Ascending aorta (tissue), 2 donors: Measurements from ENCODE around the gene FGGY. TPM values are rescaled to one million over a fixed set of nuclear protein-coding genes. Genes with fewer than 3 reads are reported as not detected.
"Not testable (repeated sequence)": the region's sequence is repeated elsewhere in the genome, so short reads cannot be mapped to it uniquely, and the experiment has no call there.

ENCODE experiments used
- DNase-seq, 2 donors: peaks; one replicate each; pipeline ENCODE4 v3.0.0-alpha.2; 2019; ENCODE audit warnings: low spot score in 2 of 2
- H3K27ac ChIP-seq, 2 donors: fragments of 200-600 bp; sonication (generic); one replicate each; pipeline ENCODE4 v1.5.1; 2016 to 2017; ENCODE audit warnings: mild to moderate bottlenecking in 1 of 2
- H3K27me3 ChIP-seq: fragments of 200-600 bp; sonication (generic); one replicate; pipeline ENCODE4 v1.5.1; 2017
- H3K36me3 ChIP-seq, 2 donors: fragments of 200-600 bp; sonication (generic); one replicate each; pipeline ENCODE4 v1.5.1; 2016
- H3K4me1 ChIP-seq, 2 donors: fragments of 200-600 bp; sonication (generic); one replicate each; pipeline ENCODE4 v1.5.1; 2016 to 2017; ENCODE audit warnings: mild to moderate bottlenecking in 1 of 2
- H3K4me3 ChIP-seq, 2 donors: fragments of 200-600 bp; sonication (generic); one replicate each; pipeline ENCODE4 v1.5.1; 2016 to 2017; ENCODE audit warnings: mild to moderate bottlenecking in 1 of 2
- H3K9me3 ChIP-seq, 2 donors: fragments of 200-600 bp; sonication (generic); one replicate each; pipeline ENCODE4 v1.5.1; 2016
- intact Hi-C: fragments of 100-400 bp; cut with DNase I; formaldehyde crosslinking; loops from one replicate; pipeline ENCODE4 v1.15.1; 2023
- total RNA-seq: library from RNA; depleted of rRNA; stranded (reverse); fragments of >200 nt; gene quantifications from one replicate; pipeline ENCODE4 v1.1.0, GENCODE V29; 2016
- TF ChIP-seq, protein P1 (sequence below), 3 experiments: fragments of 200-600 bp in 2 of 3; fragments of 450-650 bp in 1 of 3; sonication (generic) in 2 of 3; IDR thresholded peaks; one replicate each; pipeline ENCODE4 v1.5.1; 2016 to 2019; ENCODE audit warnings: antibody characterized with exemption in 3 of 3, mild to moderate bottlenecking in 1 of 3, moderate library complexity in 1 of 3

The FGGY gene
- total RNA-seq, 1 donor from 2014 or later = 7.0 TPM

DNA sequence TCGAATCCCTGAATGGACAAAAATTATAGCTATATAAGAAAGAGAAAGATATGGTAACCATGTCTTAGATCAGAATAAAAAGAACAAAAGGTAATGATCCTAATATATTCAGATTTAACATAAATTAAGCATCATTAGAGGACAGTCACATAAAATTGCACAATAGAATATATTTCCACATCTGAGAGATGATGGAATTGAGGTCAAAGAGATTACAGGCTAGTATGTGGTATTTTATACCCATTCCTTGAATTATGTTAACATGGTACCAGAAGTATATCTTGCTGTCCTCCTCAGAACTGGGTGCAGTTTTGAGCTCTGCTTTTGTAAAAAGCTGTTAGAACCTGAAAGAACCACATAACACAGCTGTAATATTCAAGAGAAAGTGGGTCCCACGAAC, 272.3 kb downstream of the FGGY start:
- Histone ChIP-seq H3K4me3 (no peak overlapping the region), H3K9me3 (no peaks in the 10 kb centered on the region), H3K36me3 (no peaks in the 10 kb centered on the region), H3K4me1 (no peaks in the 10 kb centered on the region), H3K27me3 (no peaks in the 10 kb centered on the region), H3K27ac (no peak overlapping the region)
- intact Hi-C loops = loop anchor here (5.0 kb wide), 1 partner anchor 782 kb away; no protein-coding TSS in a partner anchor
- DNase-seq = no peak
- TF ChIP-seq, protein P1, sequence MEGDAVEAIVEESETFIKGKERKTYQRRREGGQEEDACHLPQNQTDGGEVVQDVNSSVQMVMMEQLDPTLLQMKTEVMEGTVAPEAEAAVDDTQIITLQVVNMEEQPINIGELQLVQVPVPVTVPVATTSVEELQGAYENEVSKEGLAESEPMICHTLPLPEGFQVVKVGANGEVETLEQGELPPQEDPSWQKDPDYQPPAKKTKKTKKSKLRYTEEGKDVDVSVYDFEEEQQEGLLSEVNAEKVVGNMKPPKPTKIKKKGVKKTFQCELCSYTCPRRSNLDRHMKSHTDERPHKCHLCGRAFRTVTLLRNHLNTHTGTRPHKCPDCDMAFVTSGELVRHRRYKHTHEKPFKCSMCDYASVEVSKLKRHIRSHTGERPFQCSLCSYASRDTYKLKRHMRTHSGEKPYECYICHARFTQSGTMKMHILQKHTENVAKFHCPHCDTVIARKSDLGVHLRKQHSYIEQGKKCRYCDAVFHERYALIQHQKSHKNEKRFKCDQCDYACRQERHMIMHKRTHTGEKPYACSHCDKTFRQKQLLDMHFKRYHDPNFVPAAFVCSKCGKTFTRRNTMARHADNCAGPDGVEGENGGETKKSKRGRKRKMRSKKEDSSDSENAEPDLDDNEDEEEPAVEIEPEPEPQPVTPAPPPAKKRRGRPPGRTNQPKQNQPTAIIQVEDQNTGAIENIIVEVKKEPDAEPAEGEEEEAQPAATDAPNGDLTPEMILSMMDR (IDR thresholded peaks at IDR 0.05) = no peak

DNA sequence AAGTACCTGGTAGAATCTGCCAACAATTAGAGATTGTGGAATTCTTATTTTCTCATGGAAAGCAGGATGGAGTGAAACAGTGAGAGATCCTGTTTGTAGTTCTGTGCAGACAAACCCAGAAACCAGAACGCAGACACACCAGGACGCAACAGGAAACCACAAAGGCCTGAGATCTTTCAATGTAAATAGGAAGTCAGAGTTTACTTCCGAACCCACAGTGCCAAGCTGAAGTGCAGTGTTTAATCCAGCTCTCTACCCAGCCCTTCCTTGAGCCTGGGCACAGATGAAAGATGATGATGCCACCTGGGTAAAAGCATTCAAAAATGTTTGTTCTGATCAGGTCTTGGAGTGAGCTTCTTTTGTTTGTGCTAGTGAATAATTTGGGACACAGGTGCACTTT, 273.6 kb downstream of the FGGY start:
- intact Hi-C loops = no loop called here

DNA sequence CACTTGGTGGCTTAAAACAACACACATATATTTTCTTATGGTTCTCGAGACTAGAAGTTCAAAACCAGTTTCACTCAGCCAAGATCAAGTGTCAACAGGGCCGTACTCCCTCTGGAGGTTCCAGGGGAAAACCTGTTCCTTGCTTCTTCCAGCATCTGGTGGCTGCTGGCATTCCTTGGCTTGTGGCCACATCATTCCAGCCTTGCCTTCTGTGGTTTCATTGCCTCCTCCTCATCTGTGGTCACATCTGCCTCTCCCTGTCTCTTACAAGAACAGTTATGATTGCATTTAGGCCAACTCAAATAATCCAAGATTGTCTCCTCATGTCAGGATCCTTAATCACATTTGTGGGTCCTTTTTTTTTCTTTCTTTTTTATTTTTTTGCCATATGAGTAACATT, 277.2 kb downstream of the FGGY start:
- intact Hi-C loops = no loop called here

More for the DNA sequence above, 273.6 kb downstream of the FGGY start:
- no peaks in the 10 kb centered on the region for H3K9me3 ChIP-seq
- no peaks in the 10 kb centered on the region for H3K27me3 ChIP-seq
- H3K36me3 ChIP-seq = no peaks in the 10 kb centered on the region
- H3K27ac ChIP-seq = no peak overlapping the region
- H3K4me3 ChIP-seq = no peak overlapping the region
- TF ChIP-seq, protein P1 (IDR thresholded peaks at IDR 0.05) = no peak
- DNase-seq = no peak
- H3K4me1 ChIP-seq = no peaks in the 10 kb centered on the region

DNA sequence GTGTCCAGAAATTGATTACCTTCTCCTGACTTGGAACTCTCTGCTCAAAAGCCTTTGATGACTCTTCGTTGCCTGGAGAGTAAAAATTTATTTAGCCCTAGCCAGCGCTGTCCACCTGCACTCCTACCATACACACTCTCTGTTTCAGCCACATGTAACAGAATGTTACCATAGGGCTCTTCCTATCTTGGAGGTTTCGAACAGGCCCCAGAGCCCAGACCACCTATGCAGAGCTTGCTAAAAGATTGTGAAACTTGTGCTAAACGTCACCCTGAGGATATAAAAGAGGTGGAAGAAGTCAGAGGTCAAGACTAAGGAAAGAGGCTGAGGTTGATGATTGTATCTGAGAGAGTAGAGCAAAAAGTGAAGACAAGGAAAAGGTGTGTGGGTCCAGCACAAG, 280.9 kb downstream of the FGGY start:
- Histone ChIP-seq H3K9me3 (no peaks in the 10 kb centered on the region), H3K36me3 (no peaks in the 10 kb centered on the region), H3K27me3 (no peaks in the 10 kb centered on the region), H3K27ac (no peak overlapping the region), H3K4me1 (no peaks in the 10 kb centered on the region), H3K4me3 (no peak overlapping the region)
- intact Hi-C loops = no loop called here
- TF ChIP-seq, protein P1 (IDR thresholded peaks at IDR 0.05) = no peak
- DNase-seq = no peak

More for the DNA sequence above, 277.2 kb downstream of the FGGY start:
- Histone ChIP-seq H3K4me3 (no peak overlapping the region), H3K36me3 (no peaks in the 10 kb centered on the region), H3K27me3 (no peaks in the 10 kb centered on the region), H3K4me1 (no peaks in the 10 kb centered on the region), H3K27ac (no peak overlapping the region), H3K9me3 (no peaks in the 10 kb centered on the region)
- DNase-seq = no peak
- TF ChIP-seq, protein P1 (IDR thresholded peaks at IDR 0.05) = no peak

DNA sequence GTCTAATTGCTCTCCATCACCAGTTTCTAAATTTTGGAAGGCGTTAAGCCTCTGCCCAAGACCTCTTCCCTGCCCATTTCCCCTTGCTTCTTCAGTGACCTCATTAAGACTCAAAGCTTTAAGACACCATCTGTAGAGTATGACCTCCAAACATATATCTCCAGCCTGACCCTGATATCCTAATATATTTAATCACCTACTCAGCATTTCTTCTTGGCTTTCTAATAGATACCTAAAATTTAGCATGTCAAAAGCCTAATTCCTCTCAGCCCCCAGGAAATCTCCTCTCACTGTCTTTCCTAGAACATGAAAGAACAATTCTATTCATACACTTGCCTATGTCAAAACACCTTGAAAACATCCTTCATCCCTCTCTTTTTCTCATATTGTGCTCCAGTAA, 282.3 kb downstream of the FGGY start:
- Histone ChIP-seq H3K4me3 (no peak overlapping the region), H3K36me3 (no peaks in the 10 kb centered on the region), H3K27me3 (no peaks in the 10 kb centered on the region), H3K27ac (no peak overlapping the region), H3K9me3 (no peaks in the 10 kb centered on the region), H3K4me1 (no peaks in the 10 kb centered on the region)
- intact Hi-C loops = no loop called here
- DNase-seq = no peak
- TF ChIP-seq, protein P1 (IDR thresholded peaks at IDR 0.05) = no peak

DNA sequence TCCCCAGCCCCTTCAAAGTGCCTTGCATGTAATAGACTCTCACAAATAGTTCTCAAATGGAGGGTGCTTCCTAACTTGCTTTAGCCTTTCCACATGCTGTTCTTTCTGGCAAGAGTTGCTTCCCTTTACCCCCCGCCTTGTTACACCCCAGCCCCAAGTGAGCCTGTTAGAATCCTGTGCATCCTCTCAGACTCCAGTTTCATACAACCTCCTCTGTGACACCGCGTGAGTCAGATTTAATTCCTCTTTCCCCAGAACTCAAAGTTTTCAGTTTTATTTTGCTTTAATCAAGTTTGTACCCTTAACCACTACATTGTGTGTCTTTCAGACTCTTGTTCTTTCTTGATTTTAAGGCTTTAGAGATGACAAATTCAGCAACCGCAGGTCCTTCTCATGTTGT, 283.4 kb downstream of the FGGY start:
- H3K4me1 ChIP-seq = no peaks in the 10 kb centered on the region
- no peaks in the 10 kb centered on the region for H3K9me3 ChIP-seq
- TF ChIP-seq, protein P1 (IDR thresholded peaks at IDR 0.05) = no peak
- H3K36me3 ChIP-seq = no peaks in the 10 kb centered on the region
- no peak overlapping the region for H3K27ac ChIP-seq
- DNase-seq = no peak
- H3K4me3 ChIP-seq = no peak overlapping the region
- intact Hi-C loops = no loop called here
- no peaks in the 10 kb centered on the region for H3K27me3 ChIP-seq

DNA sequence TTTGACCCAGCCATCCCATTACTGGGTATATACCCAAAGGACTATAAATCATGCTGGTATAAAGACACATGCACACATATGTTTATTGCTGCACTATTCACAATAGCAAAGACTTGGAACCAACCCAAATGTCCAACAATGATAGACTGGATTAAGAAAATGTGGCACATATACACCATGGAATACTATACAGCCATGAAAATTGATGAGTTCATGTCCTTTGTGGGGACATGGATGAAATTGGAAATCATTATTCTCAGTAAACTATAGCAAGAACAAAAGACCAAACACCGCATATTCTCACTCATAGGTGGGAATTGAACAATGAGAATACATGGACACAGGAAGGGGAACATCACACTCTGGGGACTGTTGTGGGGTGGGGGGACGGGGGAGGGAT, 295.5 kb downstream of the FGGY start:
- DNase-seq, H3K27ac ChIP-seq, H3K4me3 ChIP-seq, H3K9me3 ChIP-seq, intact Hi-C loops, H3K4me1 ChIP-seq, H3K27me3 ChIP-seq, H3K36me3 ChIP-seq: not testable (repeated sequence)
